ENCODE measurements around the gene HACL1. TPM values are rescaled to one million over a fixed set of nuclear protein-coding genes. Genes with fewer than 3 reads are reported as not detected.

HACL1 gene
- total RNA-seq, 1 donor from 2014 or later: 17.5 TPM

DNA sequence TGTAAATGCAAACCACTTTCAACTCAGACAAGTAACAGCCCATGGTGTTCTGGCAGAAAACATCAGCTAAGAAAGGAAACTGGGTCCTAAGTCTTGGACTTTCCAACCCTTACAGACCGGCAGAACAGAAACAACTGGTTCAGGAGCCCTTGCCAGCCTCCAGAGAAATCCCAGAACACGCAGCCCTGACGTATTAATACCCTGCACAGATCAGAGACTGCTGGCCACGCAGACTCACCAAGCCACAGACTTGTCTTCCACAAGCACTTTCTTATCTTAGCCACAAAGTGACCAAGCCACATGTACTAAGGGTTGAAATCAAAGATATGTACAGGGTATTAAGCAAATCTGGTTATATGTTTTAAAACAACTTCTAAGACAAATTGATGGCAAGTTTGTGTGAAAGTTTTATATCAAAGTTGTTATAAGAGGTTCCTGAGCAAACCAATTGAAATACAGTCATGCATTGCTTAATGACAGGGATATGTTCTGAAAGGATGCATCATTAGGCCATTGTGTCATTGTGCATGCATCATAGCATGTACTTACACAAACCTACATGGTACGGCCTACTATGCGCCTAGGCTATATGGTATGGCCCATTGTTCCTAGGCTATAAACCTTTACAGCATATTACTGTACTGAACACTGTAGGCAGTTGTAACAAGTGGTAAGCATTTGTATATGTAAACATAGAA is 37.0 kb upstream of the HACL1 start:
- no peak for DNase-seq (ENCODE audit: low spot score)
- no peak overlapping the region for H3K4me3 Mint-ChIP-seq (ENCODE audit: unreplicated experiment)
- H3K27me3 Mint-ChIP-seq (ENCODE audit: unreplicated experiment): peaks cover 7% of the 10 kb centered on the region
- H3K4me1 Mint-ChIP-seq (ENCODE audit: unreplicated experiment): peaks cover 54% of the 10 kb centered on the region
- no peak for TF ChIP-seq CTCF (IDR thresholded peaks at IDR 0.05; ENCODE audit: unreplicated experiment)
- no peaks in the 10 kb centered on the region for H3K36me3 Mint-ChIP-seq (ENCODE audit: low read depth, unreplicated experiment)
- no peaks in the 10 kb centered on the region for H3K9me3 Mint-ChIP-seq (ENCODE audit: unreplicated experiment)
- H3K27ac Mint-ChIP-seq (ENCODE audit: unreplicated experiment): no peak overlapping the region

DNA sequence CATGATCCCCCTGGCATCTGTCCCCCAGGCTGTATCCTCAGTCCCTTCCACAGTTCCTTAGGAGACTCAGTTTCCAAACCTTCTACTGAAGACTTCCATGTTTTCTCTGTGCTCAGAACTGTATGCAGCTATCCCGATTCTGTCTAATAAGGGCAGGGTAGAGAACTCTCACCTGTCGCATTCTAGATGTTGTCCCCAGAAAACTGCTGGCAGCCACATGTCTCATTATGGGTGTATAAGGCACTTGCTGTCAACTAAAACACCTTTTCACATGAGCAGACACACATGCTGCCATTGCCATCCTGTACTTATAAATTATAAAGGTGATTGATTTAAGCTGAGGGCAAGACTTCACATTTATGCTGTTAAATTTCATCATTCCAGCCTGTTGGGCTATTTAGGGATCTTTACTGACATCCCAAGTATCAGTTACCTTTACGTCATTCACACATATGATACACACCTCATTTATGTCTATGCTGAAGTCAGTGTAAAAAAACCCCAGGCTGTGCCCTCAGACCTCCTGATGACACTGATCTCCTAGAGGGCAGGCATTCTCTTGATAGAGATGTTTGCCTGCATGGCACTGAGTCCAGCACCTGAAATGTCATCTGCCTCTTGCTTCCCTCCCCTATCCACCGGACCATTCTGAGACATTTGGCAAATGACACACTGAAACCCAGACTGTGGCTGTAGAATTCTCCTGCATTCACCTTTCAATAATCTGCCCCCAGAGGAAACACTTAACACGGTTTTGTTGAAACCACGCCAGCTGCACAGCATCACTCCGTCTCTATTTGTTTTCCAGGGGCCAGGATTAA is 36.0 kb upstream of the HACL1 start:
- H3K4me3 Mint-ChIP-seq (ENCODE audit: unreplicated experiment): no peak overlapping the region
- H3K36me3 Mint-ChIP-seq (ENCODE audit: low read depth, unreplicated experiment): no peaks in the 10 kb centered on the region
- peak overlapping the region; percentile 79 for H3K27ac Mint-ChIP-seq (ENCODE audit: unreplicated experiment)
- DNase-seq (ENCODE audit: low spot score): no peak
- no peaks in the 10 kb centered on the region for H3K9me3 Mint-ChIP-seq (ENCODE audit: unreplicated experiment)
- H3K27me3 Mint-ChIP-seq (ENCODE audit: unreplicated experiment): peaks cover 7% of the 10 kb centered on the region
- peaks cover 60% of the 10 kb centered on the region for H3K4me1 Mint-ChIP-seq (ENCODE audit: unreplicated experiment)
- no peak for TF ChIP-seq CTCF (IDR thresholded peaks at IDR 0.05; ENCODE audit: unreplicated experiment)

DNA sequence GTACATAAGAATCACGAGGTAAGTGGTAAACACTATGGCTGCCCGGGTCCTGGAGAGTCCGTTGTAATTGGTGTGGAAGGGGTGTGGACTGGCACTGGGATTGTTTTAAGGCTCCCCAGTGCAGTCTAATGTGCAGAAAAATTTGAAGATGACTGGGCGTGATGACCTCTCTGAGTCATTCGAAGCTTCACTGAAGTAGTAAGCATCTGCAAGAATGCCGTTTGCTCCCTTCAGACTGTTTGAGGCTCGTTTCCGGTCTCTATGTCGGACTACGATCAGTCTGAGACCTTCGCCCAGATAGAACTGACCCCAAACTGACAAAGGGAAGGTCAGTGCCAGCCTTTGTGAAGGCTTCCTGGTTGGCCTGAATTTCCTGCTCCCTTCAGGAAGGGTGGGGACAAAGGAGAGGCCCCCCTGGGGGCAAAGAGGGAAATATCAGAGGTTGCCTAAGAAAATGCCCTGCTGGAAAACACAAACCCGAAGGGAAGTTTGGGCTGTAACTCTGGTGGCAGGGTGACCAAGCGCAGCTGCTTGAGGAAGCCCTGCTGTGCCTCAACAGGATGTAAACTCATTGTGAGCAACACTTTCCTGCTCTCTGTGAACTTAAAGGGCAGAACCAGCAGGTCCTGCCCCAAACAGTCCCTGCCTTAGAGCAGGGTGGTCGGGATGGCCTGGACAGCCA is 34.8 kb upstream of the HACL1 start:
- DNase-seq (ENCODE audit: low spot score): peak; percentile 31
- Mint-ChIP-seq H3K4me3 (ENCODE audit: unreplicated experiment) (no peak overlapping the region), H3K36me3 (ENCODE audit: low read depth, unreplicated experiment) (no peaks in the 10 kb centered on the region), H3K4me1 (ENCODE audit: unreplicated experiment) (peaks cover 63% of the 10 kb centered on the region), H3K27me3 (ENCODE audit: unreplicated experiment) (peaks cover 10% of the 10 kb centered on the region), H3K27ac (ENCODE audit: unreplicated experiment) (peak overlapping the region; percentile 93), H3K9me3 (ENCODE audit: unreplicated experiment) (no peaks in the 10 kb centered on the region)
- no peak for TF ChIP-seq CTCF (IDR thresholded peaks at IDR 0.05; ENCODE audit: unreplicated experiment)

DNA sequence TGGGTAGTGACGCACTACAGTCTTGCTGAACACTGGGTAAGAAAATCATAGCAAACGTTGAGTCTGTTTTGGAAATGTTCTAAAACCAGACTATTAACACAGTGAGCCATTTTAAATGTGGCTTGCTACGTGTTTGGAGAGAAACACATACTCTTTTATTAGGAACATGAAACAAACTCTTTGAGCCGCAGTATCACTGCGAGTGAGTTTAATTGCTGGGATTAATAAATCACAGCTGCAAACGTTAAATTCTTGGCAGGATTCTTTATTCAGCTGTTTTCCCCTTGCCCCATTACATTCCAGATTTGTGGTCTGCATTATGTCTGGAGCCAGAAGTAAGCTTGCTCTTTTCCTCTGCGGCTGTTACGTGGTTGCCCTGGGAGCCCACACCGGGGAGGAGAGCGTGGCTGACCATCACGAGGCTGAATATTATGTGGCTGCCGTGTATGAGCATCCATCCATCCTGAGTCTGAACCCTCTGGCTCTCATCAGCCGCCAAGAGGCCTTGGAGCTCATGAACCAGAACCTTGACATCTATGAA is 33.8 kb upstream of the HACL1 start:
- Mint-ChIP-seq H3K9me3 (ENCODE audit: unreplicated experiment) (no peaks in the 10 kb centered on the region), H3K36me3 (ENCODE audit: low read depth, unreplicated experiment) (no peaks in the 10 kb centered on the region), H3K27me3 (ENCODE audit: unreplicated experiment) (peaks cover 10% of the 10 kb centered on the region), H3K4me3 (ENCODE audit: unreplicated experiment) (no peak overlapping the region), H3K4me1 (ENCODE audit: unreplicated experiment) (peaks cover 66% of the 10 kb centered on the region), H3K27ac (ENCODE audit: unreplicated experiment) (no peak overlapping the region)
- TF ChIP-seq CTCF (IDR thresholded peaks at IDR 0.05; ENCODE audit: unreplicated experiment): no peak
- DNase-seq (ENCODE audit: low spot score): no peak

Measured in endothelial cell (in vitro differentiated cells).